HG02943 (cell line): ENCODE measurements around the gene PDZRN4.
"Not testable (repeated sequence)": the region's sequence is repeated elsewhere in the genome, so short reads cannot be mapped to it uniquely, and the experiment has no call there.

ENCODE experiments used
- ATAC-seq: cut with Tn5 transposase; IDR thresholded peaks from one replicate; pipeline ENCODE4 v1.9.1; 2021; ENCODE audit warnings: mild to moderate bottlenecking, low read depth, moderate library complexity; ENCODE audit not compliant: unreplicated experiment

Gene PDZRN4

GRCh38 chr12:41213107-41213506 is 25.0 kb downstream of the PDZRN4 start:
- ATAC-seq: no peak

- no peak for ATAC-seq
Observed at GRCh38 chr12:41213648-41214047, 25.5 kb downstream of the PDZRN4 start.

DNA sequence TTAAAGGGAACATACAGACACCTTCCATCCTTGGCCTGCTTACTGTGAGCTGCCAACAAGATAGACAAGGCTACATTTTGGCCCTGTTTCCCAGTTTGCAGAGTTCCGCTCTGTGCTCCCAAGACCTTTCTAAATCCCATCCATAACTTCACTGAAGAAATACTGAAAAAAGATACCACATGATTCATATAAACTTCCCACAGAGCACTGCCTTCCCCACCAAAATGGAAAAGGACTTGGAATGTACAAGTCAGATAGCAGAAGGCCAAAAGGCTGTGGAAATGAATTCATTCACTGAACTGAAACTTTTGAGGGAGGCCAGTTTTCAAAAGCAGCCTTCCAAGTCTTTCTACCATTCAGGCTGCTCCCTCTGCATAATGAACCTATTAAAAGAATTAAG is 29.6 kb downstream of the PDZRN4 start:
- ATAC-seq: no peak

- no peak for ATAC-seq
Observed at GRCh38 chr12:41220931-41221330, 32.8 kb downstream of the PDZRN4 start.

GRCh38 chr12:41221491-41221890 is 33.4 kb downstream of the PDZRN4 start:
- ATAC-seq: no peak

- no peak for ATAC-seq
Observed at GRCh38 chr12:41223600-41223999, 35.5 kb downstream of the PDZRN4 start.

DNA sequence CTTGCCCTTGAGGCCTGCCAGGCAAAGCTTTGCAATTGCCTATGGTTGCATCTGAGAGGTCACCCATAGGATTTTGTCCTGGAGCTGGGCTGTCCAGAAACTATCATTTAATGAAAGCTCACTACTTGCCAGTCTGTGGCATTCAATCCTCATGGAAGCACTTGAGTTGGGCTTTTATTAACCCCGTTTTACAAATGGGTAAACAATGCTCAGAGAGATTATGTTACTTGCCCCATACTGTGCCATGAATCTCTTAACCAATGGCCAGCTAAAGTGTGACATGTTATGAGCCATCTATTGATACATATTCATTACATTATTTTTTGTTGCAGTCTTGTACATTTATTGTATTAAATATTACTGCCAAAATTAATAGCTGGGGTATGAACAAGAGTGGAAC is 35.9 kb downstream of the PDZRN4 start:
- no peak for ATAC-seq

DNA sequence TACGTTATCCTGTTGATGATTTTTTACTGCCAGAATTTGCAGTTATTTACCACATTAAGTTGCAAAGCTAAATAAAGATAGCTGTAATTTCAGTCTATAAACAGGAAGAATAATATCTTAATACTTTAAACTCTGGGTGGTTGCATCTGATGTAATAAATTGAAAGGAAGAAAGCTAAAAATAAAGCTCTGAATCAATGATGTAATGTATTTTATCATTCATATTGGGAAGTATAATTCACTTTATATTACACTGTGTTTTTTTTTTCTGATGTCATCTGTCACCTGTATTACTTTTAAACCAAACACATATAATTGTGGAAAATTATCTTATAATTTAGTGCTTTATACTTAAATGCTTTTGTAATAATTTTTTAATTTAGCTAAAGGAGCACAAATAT is 37.1 kb downstream of the PDZRN4 start:
- no peak for ATAC-seq

DNA sequence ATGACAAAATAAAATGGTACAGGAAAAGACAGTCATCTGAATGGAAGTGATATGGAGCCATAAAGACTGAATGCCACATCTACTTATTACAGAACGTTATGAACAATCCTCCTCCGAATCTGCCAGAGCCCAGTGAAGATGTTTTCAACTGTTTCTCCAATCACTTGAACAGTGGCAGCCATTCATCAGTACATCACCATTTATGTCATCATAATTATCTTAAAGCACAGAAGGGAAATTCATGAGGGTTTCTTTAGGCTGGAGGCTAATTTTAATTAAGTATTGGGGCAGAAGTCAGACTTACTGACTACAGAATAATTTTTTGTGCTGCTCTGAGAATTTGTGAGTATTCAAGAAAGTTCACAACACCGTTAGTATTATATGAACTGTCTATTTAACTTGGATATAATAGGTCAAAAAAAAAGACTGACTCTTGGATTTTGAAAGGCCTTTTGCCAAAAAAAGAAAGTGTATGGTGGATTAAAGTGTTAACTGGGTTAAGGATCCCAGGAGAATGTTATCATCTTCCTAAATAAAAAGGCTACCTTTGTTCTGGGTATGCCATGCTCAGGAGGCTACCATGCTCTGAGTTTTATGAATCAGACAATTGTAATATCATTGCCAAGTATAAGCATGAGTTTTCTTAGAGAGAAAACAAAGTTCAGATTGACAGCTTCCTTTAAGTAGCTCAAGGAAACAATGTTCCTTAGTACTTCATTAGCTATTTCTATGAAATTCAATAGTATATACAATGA is 40.1 kb downstream of the PDZRN4 start:
- ATAC-seq: no peak

- no peak for ATAC-seq
Observed at GRCh38 chr12:41230756-41231155, 42.6 kb downstream of the PDZRN4 start.

DNA sequence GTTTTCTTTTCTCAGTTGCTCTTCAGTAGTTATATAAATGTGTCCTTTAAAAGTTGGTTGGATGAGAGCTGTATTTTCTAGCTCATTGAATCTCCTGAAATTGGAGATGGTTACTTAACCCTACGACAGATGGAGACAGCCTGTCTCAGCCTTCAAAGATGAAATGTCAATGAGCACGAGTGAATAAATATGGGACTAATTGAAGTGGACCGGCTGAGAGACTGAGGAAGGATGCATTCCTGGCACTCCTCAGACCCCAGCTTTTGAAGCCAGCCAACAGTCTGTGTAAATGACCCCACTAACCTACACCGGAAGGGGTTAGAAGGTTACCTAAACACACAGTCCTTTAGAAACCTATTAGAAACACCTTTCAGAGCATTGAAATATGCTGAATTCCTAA is 46.6 kb downstream of the PDZRN4 start:
- ATAC-seq: no peak

- no peak for ATAC-seq
Observed at GRCh38 chr12:41242603-41243002, 54.5 kb downstream of the PDZRN4 start.

DNA sequence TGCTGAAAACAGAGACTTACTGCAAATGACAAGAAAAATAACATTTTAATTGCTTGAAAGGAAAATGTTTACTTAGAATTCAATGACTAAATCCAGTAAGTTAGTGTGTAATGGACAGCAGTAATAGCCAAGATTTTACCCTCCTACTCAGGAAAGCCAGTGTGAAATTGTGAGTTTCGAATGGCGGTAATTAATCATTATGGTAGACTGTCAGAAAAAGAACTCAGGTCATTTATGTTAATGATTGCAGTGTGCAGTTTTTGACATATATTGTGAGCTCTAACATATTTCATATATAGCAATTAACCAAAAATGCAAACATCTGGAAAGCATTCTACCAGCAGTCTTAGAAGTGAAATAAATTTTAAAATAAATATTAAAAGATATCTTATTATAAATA is 60.3 kb downstream of the PDZRN4 start:
- no peak for ATAC-seq

- ATAC-seq: no peak
Observed at GRCh38 chr12:41250748-41251147, 62.6 kb downstream of the PDZRN4 start.

DNA sequence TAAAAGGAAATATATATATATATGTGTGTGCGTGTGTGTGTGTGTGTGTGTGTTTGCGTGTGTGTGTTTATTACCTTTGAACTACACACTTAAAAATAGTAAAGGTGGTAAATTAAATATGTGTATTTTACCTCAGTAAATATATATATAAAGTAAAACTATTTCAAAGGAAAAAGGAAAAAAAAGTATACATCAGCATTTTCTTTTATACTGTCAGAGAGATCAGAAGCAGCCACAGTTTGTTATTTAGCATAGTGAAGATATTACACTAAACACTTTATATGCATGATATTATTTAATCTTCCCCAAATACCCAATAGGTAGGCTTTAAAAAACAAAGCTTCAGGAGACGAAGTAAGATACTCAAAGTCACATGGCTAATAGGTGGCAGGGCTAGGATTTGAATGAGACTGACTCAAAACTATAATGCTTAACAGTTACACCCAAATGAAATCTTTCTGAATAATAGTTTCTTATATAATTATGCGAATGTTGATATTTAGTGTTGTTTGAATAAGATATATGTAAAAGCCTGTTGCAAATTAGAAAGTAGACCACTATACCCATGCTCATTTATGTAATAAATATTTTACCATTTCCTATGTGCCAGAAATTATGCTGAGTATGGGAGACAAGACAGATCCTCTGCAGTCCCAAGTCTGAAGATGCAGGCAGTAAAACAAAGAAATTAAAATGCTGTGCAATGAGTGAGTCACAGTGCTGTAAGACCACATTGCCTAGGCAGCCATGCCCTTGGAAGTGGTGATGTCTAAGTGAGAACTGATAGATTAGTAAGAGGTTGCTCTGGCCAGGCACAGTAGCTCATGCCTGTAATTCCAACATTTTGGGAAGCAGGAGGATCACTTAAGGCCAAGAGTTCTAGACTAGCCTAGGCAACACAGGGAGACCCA is 66.1 kb downstream of the PDZRN4 start:
- no peak for ATAC-seq

DNA sequence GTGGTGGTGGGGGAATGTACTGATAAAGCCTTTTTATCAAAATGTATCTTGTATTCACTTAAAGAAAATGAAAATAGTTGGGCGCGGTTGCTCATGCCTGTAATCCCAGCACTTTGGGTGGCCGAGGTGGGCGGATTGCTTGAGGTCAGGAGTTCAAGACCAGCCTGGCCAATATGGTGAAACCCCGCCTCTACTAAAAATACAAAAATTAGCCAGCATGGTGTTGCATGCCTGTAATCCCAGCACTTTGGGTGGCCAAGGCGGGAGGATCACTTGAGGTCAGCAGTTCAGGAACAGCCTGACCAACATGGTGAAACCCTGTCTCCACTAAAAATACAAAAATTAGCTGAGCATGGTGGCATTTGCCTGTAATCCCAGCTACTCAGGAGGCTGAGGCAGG is 75.1 kb downstream of the PDZRN4 start:
- not testable (repeated sequence) for ATAC-seq

DNA sequence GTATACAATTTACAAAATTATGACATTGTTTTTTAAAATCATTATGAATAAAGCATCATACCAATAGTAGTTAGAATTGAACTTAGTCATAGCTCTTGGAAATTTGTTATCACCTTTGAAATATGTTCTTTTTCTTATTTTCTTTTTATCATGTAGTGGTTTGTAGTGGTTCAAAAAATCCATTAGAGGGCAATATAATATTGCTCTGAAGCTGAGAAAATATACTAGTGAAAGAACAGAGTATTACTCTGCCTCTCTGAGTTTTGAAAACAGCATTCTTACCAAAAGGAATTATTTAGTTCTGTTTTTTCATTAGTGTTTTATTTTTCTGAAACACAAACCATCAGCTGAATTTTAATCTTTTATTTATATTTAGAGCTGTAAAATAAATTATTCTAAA is 76.2 kb downstream of the PDZRN4 start:
- ATAC-seq: no peak

- ATAC-seq: no peak
Observed at GRCh38 chr12:41269056-41269455, 80.9 kb downstream of the PDZRN4 start.

DNA sequence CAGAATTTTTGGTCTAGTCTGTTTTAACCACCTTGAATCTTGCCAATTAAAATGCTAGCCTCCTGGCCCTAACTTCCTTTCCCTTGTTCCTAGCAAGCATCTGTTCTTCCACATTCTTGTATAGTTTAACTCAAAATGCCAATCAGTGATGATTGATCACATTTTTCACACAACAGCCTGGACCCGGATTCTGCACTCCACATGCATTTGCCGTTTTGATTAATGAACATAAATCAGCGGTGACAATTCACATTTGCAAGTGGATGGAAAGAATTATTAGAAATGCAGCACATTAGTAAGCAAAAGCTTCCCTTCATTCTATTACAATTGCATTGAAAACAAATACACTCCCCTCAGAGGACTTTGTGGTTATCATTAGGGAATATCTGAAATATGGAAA is 83.4 kb downstream of the PDZRN4 start:
- ATAC-seq: no peak

DNA sequence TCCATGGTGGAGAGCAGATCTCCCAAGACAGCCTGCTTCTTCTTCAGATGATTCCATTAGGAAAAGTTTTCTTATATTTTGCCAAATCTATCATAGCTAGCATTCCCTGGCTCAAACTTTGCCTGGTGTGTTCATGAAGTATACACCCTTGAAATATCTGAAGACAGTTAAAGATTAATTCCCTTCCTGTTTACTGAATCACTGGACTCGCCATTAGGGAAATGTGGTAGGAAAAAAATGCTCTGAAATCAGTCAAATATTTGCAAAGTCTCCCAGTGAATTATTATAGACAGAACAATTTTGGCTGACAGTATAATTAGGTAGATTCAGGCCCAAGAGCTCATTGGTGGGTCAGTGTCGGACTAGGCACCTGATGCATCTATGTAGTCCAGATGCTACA is 86.5 kb downstream of the PDZRN4 start:
- no peak for ATAC-seq

GRCh38 chr12:41277100-41277945 is 89.2 kb downstream of the PDZRN4 start:
- peak; percentile 61 for ATAC-seq
